Choroid plexus epithelial cell (primary cell): ENCODE measurements around the gene CCR2.
A peak's percentile ranks its signal among the peaks of the same experiment; 100 is the strongest.

Experiments
- DNase-seq: peaks from one replicate; pipeline ENCODE4 v3.0.0-alpha.2; 2010; ENCODE audit warnings: low read depth
- H3K4me3 ChIP-seq: 2 replicates; pipeline ENCODE4 v1.5.1; 2011; ENCODE audit warnings: low read depth, mild to moderate bottlenecking, control low read depth, low read length, moderate library complexity
- TF ChIP-seq, protein P1 (sequence below): conservative IDR thresholded peaks from 2 replicates; pipeline ENCODE4 v1.5.1; 2011; ENCODE audit warnings: low read depth, mild to moderate bottlenecking, control low read depth, inconsistent platforms, low read length, moderate library complexity

The CCR2 gene

DNA sequence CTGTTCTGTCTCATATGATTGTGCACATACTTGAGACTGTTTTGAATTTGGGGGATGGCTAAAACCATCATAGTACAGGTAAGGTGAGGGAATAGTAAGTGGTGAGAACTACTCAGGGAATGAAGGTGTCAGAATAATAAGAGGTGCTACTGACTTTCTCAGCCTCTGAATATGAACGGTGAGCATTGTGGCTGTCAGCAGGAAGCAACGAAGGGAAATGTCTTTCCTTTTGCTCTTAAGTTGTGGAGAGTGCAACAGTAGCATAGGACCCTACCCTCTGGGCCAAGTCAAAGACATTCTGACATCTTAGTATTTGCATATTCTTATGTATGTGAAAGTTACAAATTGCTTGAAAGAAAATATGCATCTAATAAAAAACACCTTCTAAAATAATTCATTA lies 21.9 kb downstream of the CCR2 start:
- H3K4me3 ChIP-seq, result no peak overlapping the region
- DNase-seq, result no peak
- TF ChIP-seq, protein P1, sequence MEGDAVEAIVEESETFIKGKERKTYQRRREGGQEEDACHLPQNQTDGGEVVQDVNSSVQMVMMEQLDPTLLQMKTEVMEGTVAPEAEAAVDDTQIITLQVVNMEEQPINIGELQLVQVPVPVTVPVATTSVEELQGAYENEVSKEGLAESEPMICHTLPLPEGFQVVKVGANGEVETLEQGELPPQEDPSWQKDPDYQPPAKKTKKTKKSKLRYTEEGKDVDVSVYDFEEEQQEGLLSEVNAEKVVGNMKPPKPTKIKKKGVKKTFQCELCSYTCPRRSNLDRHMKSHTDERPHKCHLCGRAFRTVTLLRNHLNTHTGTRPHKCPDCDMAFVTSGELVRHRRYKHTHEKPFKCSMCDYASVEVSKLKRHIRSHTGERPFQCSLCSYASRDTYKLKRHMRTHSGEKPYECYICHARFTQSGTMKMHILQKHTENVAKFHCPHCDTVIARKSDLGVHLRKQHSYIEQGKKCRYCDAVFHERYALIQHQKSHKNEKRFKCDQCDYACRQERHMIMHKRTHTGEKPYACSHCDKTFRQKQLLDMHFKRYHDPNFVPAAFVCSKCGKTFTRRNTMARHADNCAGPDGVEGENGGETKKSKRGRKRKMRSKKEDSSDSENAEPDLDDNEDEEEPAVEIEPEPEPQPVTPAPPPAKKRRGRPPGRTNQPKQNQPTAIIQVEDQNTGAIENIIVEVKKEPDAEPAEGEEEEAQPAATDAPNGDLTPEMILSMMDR, result no peak

DNA sequence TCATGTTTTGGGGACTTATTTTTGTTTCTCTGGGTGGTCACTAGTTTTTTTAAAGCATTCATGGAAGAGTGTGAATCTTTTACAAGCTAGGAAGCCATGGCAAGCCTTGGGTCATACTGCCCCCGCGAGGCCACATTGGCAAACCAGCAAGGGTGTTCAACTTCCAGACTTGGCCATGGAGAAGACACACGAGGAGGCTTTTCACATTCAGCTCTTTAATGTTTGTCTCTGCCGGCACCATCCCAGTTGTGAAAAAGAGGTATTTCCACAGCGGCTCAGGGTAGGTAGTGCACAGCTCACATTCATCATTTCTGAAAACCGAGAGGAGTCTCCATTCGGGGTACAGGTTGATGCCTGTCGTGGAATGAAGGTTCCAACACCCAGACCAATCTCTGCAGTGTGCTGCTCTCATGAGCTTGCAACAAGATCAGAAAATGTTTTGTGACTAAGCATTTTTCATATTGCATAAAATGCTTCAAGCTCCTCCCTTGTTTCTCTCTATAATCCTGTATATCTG lies 24.6 kb downstream of the CCR2 start:
- peak; percentile 74 for DNase-seq
- TF ChIP-seq, protein P1, result peak; percentile 86
- no peak overlapping the region for H3K4me3 ChIP-seq

DNA sequence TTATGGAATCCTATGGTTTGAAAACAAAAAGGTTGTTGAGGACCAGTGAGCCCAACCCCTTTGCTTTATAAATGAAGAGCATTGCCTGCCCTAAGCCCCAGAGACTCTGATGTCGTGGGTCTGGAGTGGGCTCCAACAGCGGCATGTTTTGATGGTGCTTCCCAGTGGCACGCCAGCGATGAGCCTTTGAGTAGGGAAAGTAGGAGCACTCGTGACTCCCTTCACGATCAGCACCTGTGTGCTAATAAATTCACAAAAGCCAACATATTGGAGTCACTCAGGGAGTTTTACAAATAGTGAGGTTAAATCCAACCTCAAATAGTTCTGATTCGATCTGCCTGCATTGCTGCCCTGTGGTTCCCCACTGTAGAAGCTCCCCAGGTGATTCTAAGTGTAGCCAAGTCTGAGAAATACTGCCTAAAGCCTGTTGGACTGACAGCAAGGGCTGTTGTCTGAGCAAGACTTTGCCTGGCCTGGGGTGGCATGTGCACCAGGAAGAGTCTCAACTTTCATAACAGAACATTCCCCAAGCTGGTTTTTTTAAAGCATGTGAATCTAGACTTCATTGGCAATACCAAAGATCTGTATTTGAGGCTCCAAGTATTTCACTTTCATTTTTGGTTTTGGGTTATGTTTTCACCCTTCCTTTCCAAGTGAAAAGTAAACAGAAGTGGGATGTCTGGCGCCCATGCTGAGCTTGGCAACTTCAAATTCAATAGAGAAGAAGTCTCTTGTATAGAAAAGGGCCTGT lies 26.7 kb downstream of the CCR2 start:
- H3K4me3 ChIP-seq, result no peak overlapping the region
- TF ChIP-seq, protein P1, result no peak

DNA sequence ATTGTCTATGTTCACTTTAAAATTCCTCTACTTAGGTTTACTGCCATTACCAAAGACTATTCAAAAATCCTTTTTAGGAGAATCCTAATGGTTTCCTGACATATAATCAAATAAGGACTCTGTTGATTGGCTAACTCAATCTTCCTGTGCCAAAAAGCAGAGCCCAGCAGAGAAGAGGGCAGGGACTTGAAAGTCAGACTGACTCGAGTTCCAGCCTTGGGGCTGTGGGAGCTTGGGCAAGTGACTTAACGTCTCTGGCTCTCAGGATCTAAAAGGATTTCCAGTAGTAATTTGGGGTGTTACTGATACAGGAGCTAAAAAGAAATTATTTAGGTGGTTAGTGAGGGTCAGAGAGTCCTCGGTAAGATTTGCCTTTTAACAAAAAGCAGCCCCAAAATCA lies 27.7 kb downstream of the CCR2 start:
- DNase-seq, result no peak
- no peak overlapping the region for H3K4me3 ChIP-seq
- TF ChIP-seq, protein P1, result no peak

More for the DNA sequence above, 26.7 kb downstream of the CCR2 start:
- DNase-seq, result peak; percentile 33

DNA sequence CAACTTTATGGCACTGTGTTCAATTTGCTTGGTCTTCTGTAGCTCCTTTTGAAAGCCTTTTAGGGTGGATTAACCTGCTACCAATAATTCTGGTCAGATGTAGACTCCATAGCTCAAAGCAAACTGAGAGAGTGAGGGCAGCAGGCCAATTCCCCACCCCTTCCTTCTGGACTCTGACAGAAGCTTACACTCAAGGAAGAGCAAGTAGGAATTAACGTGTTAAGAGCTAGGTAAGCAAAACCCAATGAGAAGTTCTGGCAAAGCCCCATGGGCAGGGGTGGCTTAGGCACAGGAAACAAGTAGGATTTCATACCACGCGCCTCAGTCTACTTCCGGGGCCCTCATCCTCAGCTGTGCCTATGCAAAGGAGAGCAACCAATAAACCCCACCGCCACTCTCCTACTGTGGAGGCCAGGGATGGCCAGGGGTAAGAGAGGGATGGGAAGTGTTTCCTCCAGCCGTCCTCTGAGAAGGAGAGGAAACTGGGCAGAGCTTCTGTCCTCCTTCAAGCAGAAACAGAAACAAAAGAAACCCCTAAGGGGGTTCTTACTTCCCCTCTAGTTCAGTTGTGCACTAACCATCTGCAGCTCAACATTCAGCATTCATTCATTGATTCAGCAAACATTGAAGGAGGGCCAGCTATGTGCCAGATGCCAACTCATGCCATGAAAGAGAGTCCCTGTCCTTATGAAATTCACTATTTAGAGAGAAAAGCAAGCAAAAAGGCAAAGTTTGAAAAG lies 29.5 kb downstream of the CCR2 start:
- no peak for DNase-seq
- no peak overlapping the region for H3K4me3 ChIP-seq
- TF ChIP-seq, protein P1, result no peak

DNA sequence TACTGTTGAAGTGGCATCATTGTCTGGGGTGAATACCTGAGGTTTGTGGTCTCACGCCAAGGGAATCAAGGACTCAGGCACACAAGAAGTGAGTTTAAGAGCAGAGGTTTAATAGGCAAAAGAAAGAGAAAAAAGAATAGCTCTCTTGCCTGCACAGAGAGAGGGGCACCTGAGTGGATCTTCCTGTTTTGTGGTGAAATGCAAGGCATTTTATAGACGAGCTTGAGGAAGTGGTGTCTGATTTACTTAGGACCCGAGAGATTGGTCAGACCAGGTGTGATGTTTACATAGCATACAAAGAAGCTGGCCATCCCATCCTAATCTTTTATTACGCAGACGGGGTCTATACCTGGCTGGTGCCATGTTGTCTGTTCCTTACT lies 30.0 kb downstream of the CCR2 start:
- no peak overlapping the region for H3K4me3 ChIP-seq
- TF ChIP-seq, protein P1, result no peak
- no peak for DNase-seq
